Type B pancreatic cell (in vitro differentiated cells): ENCODE data around the gene TAS2R43. TPM values are rescaled to one million over a fixed set of nuclear protein-coding genes. Genes with fewer than 3 reads are reported as not detected.

Experiments
- DNase-seq: peaks from one replicate; pipeline ENCODE4 v3.0.0; 2021; ENCODE audit warnings: mixed read lengths; ENCODE audit not compliant: unreplicated experiment; ENCODE audit errors: extremely low spot score
- H3K27ac Mint-ChIP-seq: 2 replicates; pipeline ENCODE4 v1.8.0; 2021; ENCODE audit warnings: mild to moderate bottlenecking, mixed read lengths
- H3K27me3 Mint-ChIP-seq: 2 replicates; pipeline ENCODE4 v1.8.0; 2021; ENCODE audit warnings: mixed read lengths
- H3K36me3 Mint-ChIP-seq: 2 replicates; pipeline ENCODE4 v1.8.0; 2021; ENCODE audit warnings: mixed read lengths
- H3K4me1 Mint-ChIP-seq: one replicate; pipeline ENCODE4 v1.8.0; 2021; ENCODE audit warnings: mixed read lengths; ENCODE audit not compliant: unreplicated experiment
- H3K4me3 Mint-ChIP-seq: 2 replicates; pipeline ENCODE4 v1.8.0; 2021; ENCODE audit warnings: mild to moderate bottlenecking, mixed read lengths
- H3K9me3 Mint-ChIP-seq: 2 replicates; pipeline ENCODE4 v1.8.0; 2021; ENCODE audit warnings: mixed read lengths
- CTCF ChIP-seq: fragments of 200-600 bp; sonication (generic); conservative IDR thresholded peaks from 2 replicates; pipeline ENCODE4 v1.5.0; 2021; ENCODE audit warnings: antibody characterized with exemption, mild to moderate bottlenecking
- long read RNA-seq: library from polyadenylated mRNA; unstranded; transcript quantifications from one replicate; pipeline ENCODE4 v2.0.0, GENCODE V29; 2020
- total RNA-seq: library from RNA; stranded (reverse); gene quantifications from 2 replicates; pipeline ENCODE4 v1.2.1, GENCODE V29; 2021; ENCODE audit warnings: low replicate concordance

TAS2R43 gene
- 0.36 and 1.0 TPM in 2 replicates for total RNA-seq
- long read RNA-seq: 0 reads

- no peaks in the 10 kb centered on the region for H3K27me3 Mint-ChIP-seq
- no peaks in the 10 kb centered on the region for H3K4me1 Mint-ChIP-seq
- DNase-seq: no peak
- no peak within 1 kb of the TSS for H3K27ac Mint-ChIP-seq
- H3K4me3 Mint-ChIP-seq: no peak within 1 kb of the TSS
- H3K9me3 Mint-ChIP-seq: no peaks in the 10 kb centered on the region
- peaks cover 16% of the 10 kb centered on the region for H3K36me3 Mint-ChIP-seq
- TF ChIP-seq CTCF: no peak
These were observed at the start of gene TAS2R43 for GRCh38 chr12:11092128-11092527. TAS2R43 (minus strand) TSS chr12:11092313; CDS start chr12:11092229, 84 bp downstream.

GRCh38 chr12:11136075-11136474 lies 44.0 kb upstream of the TAS2R43 start:
- no peaks in the 10 kb centered on the region for H3K9me3 Mint-ChIP-seq
- H3K27me3 Mint-ChIP-seq: no peaks in the 10 kb centered on the region
- no peaks in the 10 kb centered on the region for H3K4me1 Mint-ChIP-seq
- H3K36me3 Mint-ChIP-seq: peaks cover 39% of the 10 kb centered on the region
- no peak overlapping the region for H3K4me3 Mint-ChIP-seq
- DNase-seq: no peak
- no peak overlapping the region for H3K27ac Mint-ChIP-seq
- no peak for TF ChIP-seq CTCF

- no peaks in the 10 kb centered on the region for H3K9me3 Mint-ChIP-seq
- no peaks in the 10 kb centered on the region for H3K4me1 Mint-ChIP-seq
- no peak for TF ChIP-seq CTCF
- H3K36me3 Mint-ChIP-seq: peaks cover 36% of the 10 kb centered on the region
- no peak within 1 kb of the TSS for H3K4me3 Mint-ChIP-seq
- no peak for DNase-seq
- no peaks in the 10 kb centered on the region for H3K27me3 Mint-ChIP-seq
- peak within 1 kb of the TSS; percentile 3 for H3K27ac Mint-ChIP-seq
These were observed 42.2 kb upstream of the TAS2R43 start, which contains the start of gene TAS2R30 for GRCh38 chr12:11134305-11134704. TAS2R30 (minus strand) TSS chr12:11134644; CDS start chr12:11134244, 400 bp downstream.

GRCh38 chr12:11133816-11134215 lies 41.7 kb upstream of the TAS2R43 start:
- H3K27me3 Mint-ChIP-seq: no peaks in the 10 kb centered on the region
- DNase-seq: no peak
- H3K27ac Mint-ChIP-seq: peak overlapping the region; percentile 3
- no peak for TF ChIP-seq CTCF
- peaks cover 37% of the 10 kb centered on the region for H3K36me3 Mint-ChIP-seq
- no peaks in the 10 kb centered on the region for H3K4me1 Mint-ChIP-seq
- H3K4me3 Mint-ChIP-seq: no peak overlapping the region
- H3K9me3 Mint-ChIP-seq: no peaks in the 10 kb centered on the region

- no peak for DNase-seq
- Mint-ChIP-seq H3K27me3 (no peaks in the 10 kb centered on the region), H3K36me3 (peaks cover 40% of the 10 kb centered on the region), H3K27ac (peak overlapping the region; percentile 3), H3K4me3 (no peak overlapping the region), H3K9me3 (no peaks in the 10 kb centered on the region), H3K4me1 (no peaks in the 10 kb centered on the region)
- TF ChIP-seq CTCF: no peak
These were observed 41.0 kb upstream of the TAS2R43 start for GRCh38 chr12:11133162-11133561.

- Mint-ChIP-seq H3K4me3 (no peak overlapping the region), H3K4me1 (no peaks in the 10 kb centered on the region), H3K9me3 (peaks cover 5% of the 10 kb centered on the region), H3K36me3 (peaks cover 40% of the 10 kb centered on the region), H3K27me3 (no peaks in the 10 kb centered on the region), H3K27ac (no peak overlapping the region)
- DNase-seq: no peak
- TF ChIP-seq CTCF: no peak
These were observed 38.9 kb upstream of the TAS2R43 start for GRCh38 chr12:11130999-11131398.
